Bronchial epithelial cell (primary cell): ENCODE measurements around the gene ZNF322. TPM values are rescaled to one million over a fixed set of nuclear protein-coding genes. Genes with fewer than 3 reads are reported as not detected.
"Not testable (repeated sequence)": the region's sequence is repeated elsewhere in the genome, so short reads cannot be mapped to it uniquely, and the experiment has no call there.

Experiments used
- DNase-seq: peaks from one replicate; pipeline ENCODE4 v3.0.0-alpha.2; 2010; ENCODE audit warnings: low read depth
- FAIRE-seq: peaks from 2 replicates; lab custom pipeline; 2011; peaks lifted over from hg19 to GRCh38; lab: Jason Lieb, UNC
- H3K27me3 ChIP-seq: 2 replicates; pipeline ENCODE4 v1.5.1; 2011; ENCODE audit warnings: low read length; ENCODE audit not compliant: control insufficient read depth, insufficient read depth
- H3K36me3 ChIP-seq: 2 replicates; pipeline ENCODE4 v1.5.1; 2011; ENCODE audit warnings: low read length; ENCODE audit not compliant: control insufficient read depth, insufficient read depth
- H3K4me3 ChIP-seq: 2 replicates; pipeline ENCODE4 v1.5.1; 2011; ENCODE audit warnings: mild to moderate bottlenecking, low read depth, low read length, control low read depth
- total RNA-seq: library from RNA; depleted of rRNA; stranded (reverse); fragments of >200 nt; gene quantifications from 2 replicates; pipeline ENCODE4 v1.2.1, GENCODE V29; 2014
- TF ChIP-seq, protein P1 (sequence below): IDR thresholded peaks from 2 replicates; pipeline ENCODE4 v1.5.1; 2011; ENCODE audit warnings: mild to moderate bottlenecking, moderate library complexity, low read length, control low read depth, inconsistent platforms; ENCODE audit not compliant: insufficient read depth, severe bottlenecking

The ZNF322 gene, protein sequence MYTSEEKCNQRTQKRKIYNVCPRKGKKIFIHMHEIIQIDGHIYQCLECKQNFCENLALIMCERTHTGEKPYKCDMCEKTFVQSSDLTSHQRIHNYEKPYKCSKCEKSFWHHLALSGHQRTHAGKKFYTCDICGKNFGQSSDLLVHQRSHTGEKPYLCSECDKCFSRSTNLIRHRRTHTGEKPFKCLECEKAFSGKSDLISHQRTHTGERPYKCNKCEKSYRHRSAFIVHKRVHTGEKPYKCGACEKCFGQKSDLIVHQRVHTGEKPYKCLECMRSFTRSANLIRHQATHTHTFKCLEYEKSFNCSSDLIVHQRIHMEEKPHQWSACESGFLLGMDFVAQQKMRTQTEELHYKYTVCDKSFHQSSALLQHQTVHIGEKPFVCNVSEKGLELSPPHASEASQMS
- total RNA-seq = 13.7 and 16.8 TPM in 2 replicates

DNA sequence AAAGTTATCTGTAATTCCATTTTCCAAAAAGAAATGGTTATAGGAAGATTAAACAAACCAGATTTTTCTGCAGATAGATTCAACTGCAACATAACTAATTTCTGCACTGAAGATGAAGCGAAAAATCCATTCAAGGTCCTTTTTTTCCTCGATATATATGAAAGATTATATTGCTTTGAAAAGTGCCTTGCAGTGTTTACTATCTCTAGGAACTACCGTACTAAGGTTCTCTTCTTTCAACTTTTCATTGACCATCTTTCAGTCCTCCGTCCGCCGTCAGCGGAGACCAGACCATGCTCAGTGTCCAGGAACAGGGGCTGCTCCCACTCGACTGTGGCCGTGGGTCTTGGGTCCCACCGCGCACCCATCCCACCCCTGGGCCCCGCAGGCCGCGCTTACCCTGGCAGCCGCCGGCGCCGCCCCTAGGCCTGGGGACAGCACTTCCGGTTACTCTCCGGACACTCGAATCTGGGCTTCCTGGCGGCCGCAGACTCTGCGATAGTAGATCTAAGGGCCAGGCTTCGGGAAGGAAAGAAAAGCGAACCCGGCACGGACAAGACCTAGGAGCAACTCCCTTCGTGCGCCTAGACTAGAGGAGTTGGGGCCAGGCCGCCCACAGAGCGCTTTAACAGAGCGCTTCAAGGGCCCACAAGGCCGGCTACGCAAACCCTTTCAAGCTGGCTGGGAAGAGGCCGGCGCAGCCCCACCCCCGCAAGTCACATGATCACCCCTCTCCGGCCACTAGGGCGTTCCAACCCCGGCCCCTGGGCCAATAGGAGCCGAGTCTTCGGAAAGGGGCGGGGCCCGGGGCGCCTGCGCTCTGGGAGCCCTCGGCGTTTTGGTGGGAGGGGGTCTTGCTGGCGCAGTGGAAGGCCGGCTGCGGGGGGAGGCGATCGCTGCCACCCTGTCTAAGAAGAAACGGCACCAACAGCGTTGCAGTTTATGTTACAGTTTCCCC lies at the start of gene ZNF322:
TSS of gene ZNF322 (minus strand) at position 705 of the 958 bp plus-strand sequence. CDS start 21,193 bp downstream, outside the sequence.
- TF ChIP-seq, protein P1, sequence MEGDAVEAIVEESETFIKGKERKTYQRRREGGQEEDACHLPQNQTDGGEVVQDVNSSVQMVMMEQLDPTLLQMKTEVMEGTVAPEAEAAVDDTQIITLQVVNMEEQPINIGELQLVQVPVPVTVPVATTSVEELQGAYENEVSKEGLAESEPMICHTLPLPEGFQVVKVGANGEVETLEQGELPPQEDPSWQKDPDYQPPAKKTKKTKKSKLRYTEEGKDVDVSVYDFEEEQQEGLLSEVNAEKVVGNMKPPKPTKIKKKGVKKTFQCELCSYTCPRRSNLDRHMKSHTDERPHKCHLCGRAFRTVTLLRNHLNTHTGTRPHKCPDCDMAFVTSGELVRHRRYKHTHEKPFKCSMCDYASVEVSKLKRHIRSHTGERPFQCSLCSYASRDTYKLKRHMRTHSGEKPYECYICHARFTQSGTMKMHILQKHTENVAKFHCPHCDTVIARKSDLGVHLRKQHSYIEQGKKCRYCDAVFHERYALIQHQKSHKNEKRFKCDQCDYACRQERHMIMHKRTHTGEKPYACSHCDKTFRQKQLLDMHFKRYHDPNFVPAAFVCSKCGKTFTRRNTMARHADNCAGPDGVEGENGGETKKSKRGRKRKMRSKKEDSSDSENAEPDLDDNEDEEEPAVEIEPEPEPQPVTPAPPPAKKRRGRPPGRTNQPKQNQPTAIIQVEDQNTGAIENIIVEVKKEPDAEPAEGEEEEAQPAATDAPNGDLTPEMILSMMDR = no peak
- DNase-seq = peak; percentile 83
- no peak for FAIRE-seq
- Histone ChIP-seq H3K36me3 (no peaks in the 10 kb centered on the region), H3K27me3 (no peaks in the 10 kb centered on the region), H3K4me3 (peak within 1 kb of the TSS; percentile 79)

DNA sequence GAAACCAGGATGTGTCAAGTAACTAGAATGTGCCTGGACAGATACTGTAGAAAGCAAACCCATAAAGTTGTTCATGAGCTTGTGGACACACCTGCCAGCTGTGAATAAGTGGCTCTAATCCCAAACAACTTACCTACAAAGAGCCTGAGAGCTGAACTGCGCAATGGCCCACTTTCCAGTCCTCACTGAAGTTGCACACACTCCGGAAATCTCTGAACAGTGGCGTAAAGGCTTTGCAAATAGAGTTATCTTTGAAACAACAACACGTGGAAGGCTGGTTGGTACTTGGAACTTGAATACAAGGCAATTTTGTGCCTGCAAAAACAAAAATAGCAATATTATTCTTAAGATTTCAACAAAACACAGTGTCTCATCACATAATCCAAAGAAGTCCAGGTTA lies 46.2 kb upstream of the ZNF322 start:
- not testable (repeated sequence) for DNase-seq, FAIRE-seq, H3K36me3 ChIP-seq, H3K4me3 ChIP-seq, H3K27me3 ChIP-seq

DNA sequence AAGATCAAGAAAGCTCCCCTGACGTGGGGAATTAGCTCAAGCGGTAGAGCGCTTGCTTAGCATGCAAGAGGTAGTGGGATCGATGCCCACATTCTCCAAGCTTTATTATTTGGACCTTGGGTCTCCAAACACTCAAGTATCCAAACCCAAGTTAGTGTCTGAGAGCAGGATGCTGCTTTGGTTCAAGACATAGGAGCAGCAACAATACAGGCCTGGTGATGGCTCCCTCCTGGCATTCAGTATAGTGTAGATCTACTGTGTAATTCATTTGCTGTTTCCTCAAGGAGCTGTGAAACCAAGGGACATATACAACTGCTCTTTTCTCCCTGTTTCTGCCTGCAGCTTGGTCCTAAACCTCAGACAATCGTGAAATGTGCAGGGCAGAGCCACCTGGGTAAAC lies 45.8 kb upstream of the ZNF322 start:
- H3K27me3 ChIP-seq, DNase-seq, FAIRE-seq, H3K36me3 ChIP-seq, H3K4me3 ChIP-seq: not testable (repeated sequence)

DNA sequence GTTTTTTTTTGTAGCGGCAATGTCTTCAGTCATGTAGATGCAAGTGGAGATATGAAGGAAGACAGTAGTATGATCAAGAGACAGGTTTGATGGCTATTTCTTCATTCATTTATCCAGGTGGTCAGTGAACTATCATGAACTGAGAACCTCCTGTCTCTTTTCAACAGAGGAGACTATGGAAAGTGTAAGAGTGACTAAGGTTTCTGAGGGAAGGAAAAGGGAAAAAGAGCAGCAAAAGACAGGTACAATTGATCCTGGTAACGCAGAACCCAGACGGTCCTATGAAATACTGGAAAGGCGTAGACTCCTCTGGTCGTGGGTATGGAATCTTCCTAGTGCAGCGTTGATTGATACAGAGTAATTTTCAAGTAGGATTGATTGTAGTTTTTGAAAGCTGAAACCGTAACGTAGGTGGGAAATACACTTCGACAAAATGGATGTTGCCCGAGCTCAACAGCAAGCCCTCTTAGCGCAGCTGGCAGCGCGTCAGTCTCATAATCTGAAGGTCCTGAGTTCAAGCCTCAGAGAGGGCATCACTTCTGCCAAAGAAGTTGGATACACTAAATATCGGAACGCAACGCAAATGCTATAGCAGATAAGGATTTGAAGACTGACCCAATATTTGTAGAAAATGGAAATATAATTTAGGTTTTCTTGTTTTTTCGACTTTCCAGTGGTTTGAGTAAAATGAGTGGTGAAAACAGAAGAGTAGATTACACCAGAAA lies 41.6 kb upstream of the ZNF322 start:
- not testable (repeated sequence) for FAIRE-seq, H3K36me3 ChIP-seq, H3K4me3 ChIP-seq, H3K27me3 ChIP-seq, DNase-seq

DNA sequence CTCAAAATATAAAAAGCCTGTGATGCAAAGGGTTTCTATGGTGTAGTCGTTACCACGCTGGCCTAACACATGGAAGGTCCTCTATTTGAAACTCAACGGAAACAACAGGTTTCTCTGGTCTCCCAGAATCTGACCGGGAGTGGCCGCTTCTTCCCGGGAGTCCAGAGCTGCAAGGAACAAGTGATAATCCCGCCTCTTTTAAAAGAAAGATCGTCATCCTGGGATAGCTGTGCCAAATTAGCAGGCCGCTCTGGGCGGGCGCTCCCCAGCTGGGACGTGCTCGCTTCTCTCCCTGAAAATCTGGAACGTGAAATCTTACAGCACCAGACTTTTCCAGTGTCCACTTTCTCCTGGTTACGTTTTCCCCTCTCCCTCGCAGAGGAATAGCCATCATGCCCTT lies 38.0 kb upstream of the ZNF322 start:
- not testable (repeated sequence) for DNase-seq, H3K4me3 ChIP-seq, H3K27me3 ChIP-seq, FAIRE-seq, H3K36me3 ChIP-seq

DNA sequence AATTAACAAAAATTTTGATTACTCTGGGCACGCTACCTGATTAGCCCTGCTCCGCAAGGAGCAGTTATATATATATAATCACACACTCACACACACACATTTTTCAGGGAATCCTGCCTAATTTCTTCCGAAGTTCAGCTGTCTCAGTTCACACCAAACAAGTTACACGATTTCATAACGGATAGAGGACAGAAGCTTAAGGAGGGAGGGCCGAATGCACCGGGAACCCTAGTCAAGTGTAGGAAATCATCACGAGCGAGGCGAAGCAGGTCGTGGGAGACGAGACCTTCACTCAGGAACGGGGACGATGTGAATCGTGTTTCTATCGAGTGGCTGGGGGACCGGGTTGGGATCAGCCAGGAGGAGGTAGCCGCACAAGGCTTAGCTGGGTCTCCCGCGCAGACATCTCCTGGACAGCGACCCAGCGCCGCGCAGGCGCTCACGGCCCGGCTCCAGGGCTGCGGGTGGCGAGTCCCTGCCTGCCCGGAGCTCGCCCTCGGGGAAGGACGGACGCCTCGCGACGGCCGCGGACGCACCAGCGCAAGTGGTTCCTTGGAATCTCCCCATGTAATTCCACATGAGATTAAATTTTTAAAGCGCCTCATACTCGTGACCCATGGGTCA lies 29.9 kb upstream of the ZNF322 start:
- not testable (repeated sequence) for FAIRE-seq, H3K36me3 ChIP-seq, H3K27me3 ChIP-seq, DNase-seq, H3K4me3 ChIP-seq

DNA sequence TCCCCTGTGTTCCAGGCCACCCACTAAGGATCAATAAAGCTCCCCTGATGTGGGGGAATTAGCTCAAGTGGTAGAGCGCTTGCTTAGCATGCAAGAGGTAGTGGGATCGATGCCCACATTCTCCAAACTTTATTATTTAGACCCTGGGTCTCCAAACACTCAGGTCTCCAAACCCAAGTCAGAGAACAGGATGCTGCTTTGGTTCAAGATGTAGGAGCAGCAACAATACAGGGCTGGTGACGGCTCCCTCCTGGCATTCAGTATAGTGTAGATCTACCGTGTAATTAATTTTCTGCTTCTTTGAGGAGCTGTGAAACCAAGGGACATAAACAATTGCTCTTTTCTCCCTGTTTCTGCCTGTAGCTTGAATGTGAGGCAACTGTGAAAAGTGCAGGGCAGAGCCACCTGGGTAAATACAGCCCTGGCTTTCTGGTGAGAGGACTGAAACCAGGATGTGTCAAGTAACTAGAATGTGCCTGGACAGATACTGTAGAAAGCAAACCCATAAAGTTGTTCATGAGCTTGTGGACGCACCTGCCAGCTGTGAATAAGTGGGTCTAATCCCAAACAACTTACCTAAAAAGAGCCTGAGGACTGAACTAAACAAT lies 23.0 kb upstream of the ZNF322 start:
- not testable (repeated sequence) for H3K27me3 ChIP-seq, H3K4me3 ChIP-seq, FAIRE-seq

DNA sequence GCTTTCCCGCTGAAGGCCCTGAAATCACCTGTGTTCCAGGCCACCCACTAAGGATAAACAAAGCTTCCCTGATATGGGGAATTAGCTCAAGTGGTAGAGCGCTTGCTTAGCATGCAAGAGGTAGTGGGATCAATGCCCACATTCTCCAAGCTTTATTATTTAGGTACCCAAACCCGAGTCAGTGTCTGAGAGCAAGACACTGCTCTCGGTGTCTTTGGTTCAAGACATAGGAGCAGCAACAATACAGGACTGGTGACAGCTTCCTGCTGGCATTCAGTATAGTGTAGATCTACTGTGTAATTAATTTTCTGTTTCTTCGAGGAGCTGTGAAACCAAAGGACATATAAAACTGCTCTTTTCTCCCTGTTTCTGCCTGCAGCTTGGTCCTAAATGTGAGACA lies 13.7 kb upstream of the ZNF322 start:
- not testable (repeated sequence) for H3K36me3 ChIP-seq, FAIRE-seq, H3K27me3 ChIP-seq, DNase-seq, H3K4me3 ChIP-seq

More for the DNA sequence above, 23.0 kb upstream of the ZNF322 start:
- not testable (repeated sequence) for H3K36me3 ChIP-seq, DNase-seq

DNA sequence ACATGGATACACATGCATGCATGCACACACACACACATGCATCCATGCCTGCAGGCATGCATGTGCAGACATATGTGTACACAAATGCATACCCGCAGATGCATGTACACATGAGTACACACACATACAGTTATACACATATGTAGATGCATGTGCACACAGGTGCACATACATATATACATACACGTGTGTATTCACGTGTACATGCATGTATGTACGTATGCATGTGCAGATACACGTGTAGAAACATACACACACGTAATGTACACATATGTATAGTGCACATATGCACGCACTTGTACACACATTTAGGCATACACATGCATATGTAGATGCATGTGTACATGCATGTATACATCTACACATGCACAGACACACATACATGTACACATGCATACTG lies 11.0 kb upstream of the ZNF322 start:
- H3K27me3 ChIP-seq, H3K4me3 ChIP-seq, FAIRE-seq, DNase-seq, H3K36me3 ChIP-seq: not testable (repeated sequence)

DNA sequence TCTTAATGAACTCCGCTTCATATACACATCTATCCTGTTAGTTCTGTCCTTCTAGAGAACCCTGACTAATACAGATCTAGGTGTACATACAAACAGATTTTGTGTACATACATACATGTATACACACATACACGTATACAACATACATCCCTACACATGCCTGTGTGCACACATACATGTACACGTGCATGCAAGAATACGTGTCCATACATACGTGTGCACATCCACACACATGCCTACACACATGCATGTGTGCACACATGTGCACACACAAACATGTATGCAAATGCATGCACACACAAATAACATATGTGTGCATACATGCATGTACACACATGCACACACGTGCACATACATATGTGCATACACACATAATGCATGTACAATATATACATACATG lies 10.5 kb upstream of the ZNF322 start:
- not testable (repeated sequence) for H3K27me3 ChIP-seq, DNase-seq, FAIRE-seq

More for the DNA sequence above, 10.5 kb upstream of the ZNF322 start:
- not testable (repeated sequence) for H3K4me3 ChIP-seq, H3K36me3 ChIP-seq
